SK-N-SH (cell line): Measurements from ENCODE around the gene CTNNA3. TPM values are rescaled to one million over a fixed set of nuclear protein-coding genes. Genes with fewer than 3 reads are reported as not detected.

Source experiments
- CTCF ChIA-PET: fragments of 300-600, 350-600 bp; formaldehyde crosslinking; extraction: SDS; loops from one replicate; lab custom pipeline; 2021; lab: Yijun Ruan, JAX
- POLR2A ChIA-PET: fragments of 350-600 bp; sonication (Branson Sonifier 250); formaldehyde crosslinking; extraction: SDS; loops from one replicate; lab custom pipeline; 2020; ENCODE audit warnings: antibody characterized with exemption, inconsistent platforms; lab: Yijun Ruan, JAX
- DNase-seq: peaks from one replicate; pipeline ENCODE4 v3.0.0; 2012
- H2AFZ ChIP-seq: fragments of 200-600 bp; sonication (generic); 2 replicates; pipeline ENCODE4 v1.8.1; 2016; ENCODE audit warnings: antibody characterized with exemption, mild to moderate bottlenecking, low read depth
- H3F3A ChIP-seq: fragments of 200-600 bp; sonication (generic); replicated peaks from 2 replicates; pipeline ENCODE3; 2016; ENCODE audit warnings: antibody characterized with exemption, mild to moderate bottlenecking; ENCODE audit not compliant: insufficient read depth
- H3K27ac ChIP-seq, 2 experiments: fragments of 200-500 bp in 1 of 2; fragments of 200-600 bp in 1 of 2; sonication (Bioruptor generic) in 1 of 2; sonication (generic), shearing (Covaris generic) in 1 of 2; 2 replicates each; pipeline versions ENCODE4 v1.5.1 to v1.6.1; 2014 to 2016; ENCODE audit warnings: low read depth in 2 of 2, inconsistent platforms in 1 of 2, low read length in 1 of 2, mild to moderate bottlenecking in 1 of 2, mixed read lengths in 1 of 2
- H3K27me3 ChIP-seq: fragments of 200-600 bp; sonication (generic), shearing (Covaris generic); 2 replicates; pipeline ENCODE4 v1.6.1; 2016; ENCODE audit warnings: mixed run types; ENCODE audit not compliant: insufficient read depth
- H3K36me3 ChIP-seq, 2 experiments: fragments of 200-500 bp in 1 of 2; fragments of 200-600 bp in 1 of 2; sonication (Bioruptor generic) in 1 of 2; sonication (generic) in 1 of 2; replicated peaks in 1 of 2; 2 replicates each; pipeline versions ENCODE3 to v1.5.1; 2014 to 2016; ENCODE audit warnings: low read length in 1 of 2, mild to moderate bottlenecking in 1 of 2; ENCODE audit not compliant: insufficient read depth in 2 of 2, control insufficient read depth in 1 of 2
- H3K4me1 ChIP-seq, 2 experiments: fragments of 200-500 bp in 1 of 2; fragments of 200-600 bp in 1 of 2; sonication (Bioruptor generic) in 1 of 2; sonication (generic), shearing (Covaris generic) in 1 of 2; 2 replicates each; pipeline versions ENCODE4 v1.5.1 to v1.6.1; 2014 to 2016; ENCODE audit warnings: low read depth in 1 of 2, low read length in 1 of 2, mixed run types in 1 of 2; ENCODE audit not compliant: insufficient read depth in 2 of 2, control insufficient read depth in 1 of 2
- H3K4me2 ChIP-seq: fragments of 200-600 bp; sonication (generic), shearing (Covaris generic); 2 replicates; pipeline ENCODE4 v1.6.1; 2017; ENCODE audit warnings: mixed run types
- H3K4me3 ChIP-seq, 2 experiments: fragments of 200-500 bp in 1 of 2; fragments of 200-600 bp in 1 of 2; sonication (Bioruptor generic) in 1 of 2; sonication (generic), shearing (Covaris generic) in 1 of 2; 2 replicates each; pipeline versions ENCODE4 v1.5.1 to v1.8.1; 2014 to 2016; ENCODE audit warnings: low read depth in 2 of 2, inconsistent platforms in 1 of 2, low read length in 1 of 2, mild to moderate bottlenecking in 1 of 2, mixed read lengths in 1 of 2, moderate library complexity in 1 of 2
- H3K79me2 ChIP-seq: fragments of 200-600 bp; sonication (generic); 2 replicates; pipeline ENCODE4 v1.8.1; 2017; ENCODE audit warnings: mild to moderate bottlenecking; ENCODE audit not compliant: insufficient read depth
- H3K9ac ChIP-seq: fragments of 200-600 bp; sonication (generic); 2 replicates; pipeline ENCODE4 v1.6.1; 2017; ENCODE audit warnings: mixed run types
- H3K9me2 ChIP-seq: fragments of 200-600 bp; sonication (generic); 2 replicates; pipeline ENCODE4 v1.6.1; 2017; ENCODE audit warnings: mixed run types
- H3K9me3 ChIP-seq: fragments of 200-600 bp; sonication (generic); 2 replicates; pipeline ENCODE4 v1.6.1; 2017; ENCODE audit warnings: mixed run types, mild to moderate bottlenecking, moderate library complexity
- H4K20me1 ChIP-seq: fragments of 200-600 bp; sonication (generic); 2 replicates; pipeline ENCODE4 v1.6.1; 2017; ENCODE audit warnings: mild to moderate bottlenecking, mixed run types; ENCODE audit not compliant: insufficient read depth
- EP300 ChIP-seq, 2 experiments: IDR thresholded peaks; 2 replicates each; pipeline versions ENCODE4 v1.4.0 to v1.6.1; 2012; ENCODE audit warnings: borderline replicate concordance in 1 of 2, low read depth in 1 of 2, low read length in 1 of 2
- EZH2phosphoT487 ChIP-seq: fragments of 200-600 bp; sonication (generic); IDR thresholded peaks from 2 replicates; pipeline ENCODE4 v1.6.1; 2017; ENCODE audit warnings: low read depth, mixed run types, mild to moderate bottlenecking, antibody characterized with exemption, moderate library complexity, borderline replicate concordance
- FOXM1 ChIP-seq: IDR thresholded peaks from 2 replicates; pipeline ENCODE4 v1.4.0; 2012; ENCODE audit warnings: low read depth, mild to moderate bottlenecking
- GABPA ChIP-seq: IDR thresholded peaks from 2 replicates; pipeline ENCODE4 v1.4.0; 2012; ENCODE audit warnings: low read depth, mild to moderate bottlenecking
- GATA2 ChIP-seq: sonication (generic); formaldehyde crosslinking; IDR thresholded peaks from 2 replicates; pipeline ENCODE4 v1.5.0; 2020; ENCODE audit warnings: mild to moderate bottlenecking, missing genetic modification reagents
- JUND ChIP-seq: IDR thresholded peaks from 2 replicates; pipeline ENCODE4 v1.4.0; 2012
- MXI1 ChIP-seq: IDR thresholded peaks from 2 replicates; pipeline ENCODE4 v1.6.1; 2012; ENCODE audit warnings: mild to moderate bottlenecking, low read depth, low read length, improper control_type of control experiment
- POLR2AphosphoS5 ChIP-seq: IDR thresholded peaks from 2 replicates; pipeline ENCODE4 v1.6.1; 2012; ENCODE audit warnings: low read depth, low read length
- RAD21 ChIP-seq: IDR thresholded peaks from 2 replicates; pipeline ENCODE4 v1.6.1; 2012; ENCODE audit warnings: mild to moderate bottlenecking, low read length
- RCOR1 ChIP-seq: fragments of 150-350 bp; IDR thresholded peaks from 2 replicates; pipeline ENCODE4 v1.6.1; 2017; ENCODE audit warnings: antibody characterized with exemption, low read length
- SIN3A ChIP-seq: IDR thresholded peaks from 2 replicates; pipeline ENCODE4 v1.6.1; 2012; ENCODE audit warnings: low read depth, mild to moderate bottlenecking, low read length, moderate library complexity, borderline replicate concordance
- TEAD4 ChIP-seq: IDR thresholded peaks from 2 replicates; pipeline ENCODE4 v1.4.0; 2012; ENCODE audit warnings: mild to moderate bottlenecking, borderline replicate concordance; ENCODE audit not compliant: insufficient read depth
- WGBS: methylation state at CpG from one replicate; pipeline ENCODE4 v1.1.6; 2017; ENCODE audit warnings: low lambda C conversion rate; 5-methylcytosine and 5-hydroxymethylcytosine counted together
- polyA plus RNA-seq, 3 experiments: library from polyadenylated mRNA; depleted of rRNA; stranded (reverse); fragments of >200 nt; gene quantifications; 2 replicates each; pipeline ENCODE4 v1.2.3, GENCODE V29; 2012
- TF ChIP-seq, protein P1 (sequence below): fragments of 200-600 bp; sonication (generic); IDR thresholded peaks from 2 replicates; pipeline ENCODE4 v1.6.1; 2017; ENCODE audit warnings: antibody characterized with exemption, mild to moderate bottlenecking, moderate library complexity
- TF ChIP-seq, protein P2 (sequence below): fragments of 150-350 bp; IDR thresholded peaks from 2 replicates; pipeline ENCODE4 v1.6.1; 2016; ENCODE audit warnings: mild to moderate bottlenecking, low read depth, low read length

The CTNNA3 gene
- polyA plus RNA-seq, 1 of the 3 experiments (the other 2 are of a cell fraction) = not detected

DNA sequence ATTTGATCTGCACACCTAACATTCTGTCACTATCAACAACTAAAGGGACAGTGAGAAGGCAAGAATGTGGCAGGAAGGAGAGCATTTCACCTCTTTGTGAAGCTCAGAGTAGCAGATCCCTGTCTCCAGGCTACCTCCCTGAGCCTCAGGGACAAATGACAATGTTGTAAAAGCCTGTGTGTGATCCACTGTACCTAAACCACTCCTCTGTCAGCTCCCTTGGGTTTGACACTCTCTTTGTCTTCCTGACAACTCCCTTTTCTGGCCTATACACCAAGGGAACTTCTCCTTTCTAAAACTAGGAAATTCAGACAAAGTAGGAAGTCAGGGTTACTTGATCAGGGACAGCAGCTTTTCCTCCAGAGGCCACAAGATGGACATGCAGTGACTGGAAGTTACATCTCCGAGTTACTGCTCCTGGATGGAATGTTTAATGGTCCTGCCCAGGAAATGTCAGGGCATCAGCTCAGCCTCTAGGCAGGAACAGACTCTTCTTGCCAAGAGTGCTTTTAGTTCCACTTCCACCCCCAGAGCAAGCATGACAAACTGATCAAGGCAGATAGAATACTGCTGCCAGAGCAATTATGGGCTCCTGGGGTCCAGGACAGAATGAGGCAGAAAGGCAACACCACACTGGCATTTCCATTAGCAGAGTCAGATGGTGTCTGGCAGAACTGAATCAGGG lies 1784.7 kb downstream of the CTNNA3 start:
- no peak overlapping the region; the same call in 1 of the 2 replicates for H2AFZ ChIP-seq
- WGBS = 0% methylated on average over 1 of the region's 1 CpG
- H3K9ac ChIP-seq = no peak overlapping the region
- no peak overlapping the region for H3K4me3 ChIP-seq
- TF ChIP-seq GATA2 (CRISPR knock-in tag) (peak; percentile 46; the same call in 1 of the 2 replicates), RCOR1 (peak; percentile 80), MXI1 (no peak), EP300 (IDR thresholded peaks at IDR 0.05; ENCODE audit: borderline replicate concordance in 1 of 2, low read depth in 1 of 2, low read length in 1 of 2) (peak in 1 of 2 experiments; percentile 54; a peak in 2 of 4 replicates), SIN3A (no peak)
- TF ChIP-seq, protein P1, sequence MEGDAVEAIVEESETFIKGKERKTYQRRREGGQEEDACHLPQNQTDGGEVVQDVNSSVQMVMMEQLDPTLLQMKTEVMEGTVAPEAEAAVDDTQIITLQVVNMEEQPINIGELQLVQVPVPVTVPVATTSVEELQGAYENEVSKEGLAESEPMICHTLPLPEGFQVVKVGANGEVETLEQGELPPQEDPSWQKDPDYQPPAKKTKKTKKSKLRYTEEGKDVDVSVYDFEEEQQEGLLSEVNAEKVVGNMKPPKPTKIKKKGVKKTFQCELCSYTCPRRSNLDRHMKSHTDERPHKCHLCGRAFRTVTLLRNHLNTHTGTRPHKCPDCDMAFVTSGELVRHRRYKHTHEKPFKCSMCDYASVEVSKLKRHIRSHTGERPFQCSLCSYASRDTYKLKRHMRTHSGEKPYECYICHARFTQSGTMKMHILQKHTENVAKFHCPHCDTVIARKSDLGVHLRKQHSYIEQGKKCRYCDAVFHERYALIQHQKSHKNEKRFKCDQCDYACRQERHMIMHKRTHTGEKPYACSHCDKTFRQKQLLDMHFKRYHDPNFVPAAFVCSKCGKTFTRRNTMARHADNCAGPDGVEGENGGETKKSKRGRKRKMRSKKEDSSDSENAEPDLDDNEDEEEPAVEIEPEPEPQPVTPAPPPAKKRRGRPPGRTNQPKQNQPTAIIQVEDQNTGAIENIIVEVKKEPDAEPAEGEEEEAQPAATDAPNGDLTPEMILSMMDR = no peak
- POLR2A ChIA-PET = no interaction called here
- H3K27me3 ChIP-seq = no peaks in the 10 kb centered on the region
- H3K4me2 ChIP-seq = no peak overlapping the region
- no peaks in the 10 kb centered on the region for H3K9me3 ChIP-seq
- DNase-seq = peak; percentile 29
- H3K9me2 ChIP-seq = no peaks in the 10 kb centered on the region
- CTCF ChIA-PET = interaction anchor here (0.6 kb wide), 1 partner anchor 276 kb away, joined by 3 read pairs; no protein-coding TSS in a partner anchor
- peaks cover 0 to 10% of the 10 kb centered on the region in 2 experiments; a peak in 2 of 4 replicates for H3K4me1 ChIP-seq
- H3K27ac ChIP-seq = peak overlapping the region in 1 of 2 experiments; percentile 76; a peak in 2 of 4 replicates
- H3K36me3 ChIP-seq = no peaks in the 10 kb centered on the region
- H3K79me2 ChIP-seq = no peaks in the 10 kb centered on the region
- no peaks in the 10 kb centered on the region for H3F3A ChIP-seq
- H4K20me1 ChIP-seq = no peaks in the 10 kb centered on the region

DNA sequence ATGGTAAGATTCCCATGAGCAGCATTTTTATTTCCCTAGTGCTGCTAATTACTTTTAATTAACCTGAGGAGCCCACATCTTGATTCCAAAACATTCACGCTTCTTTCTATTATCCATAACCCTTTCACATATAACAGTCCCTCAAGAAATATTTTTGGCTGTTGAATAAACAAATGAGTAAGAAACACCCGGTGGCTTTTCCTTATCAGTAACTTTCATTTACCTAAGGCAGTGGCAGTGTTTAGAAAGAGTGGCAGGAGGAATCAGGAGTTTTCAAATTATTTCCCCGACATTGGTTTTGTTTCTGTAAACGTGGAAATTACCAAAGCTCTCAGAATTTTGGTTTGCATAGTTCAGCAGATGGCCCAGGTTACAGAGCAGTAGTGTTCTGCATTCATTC lies 1785.8 kb downstream of the CTNNA3 start:
- TF ChIP-seq, protein P2, sequence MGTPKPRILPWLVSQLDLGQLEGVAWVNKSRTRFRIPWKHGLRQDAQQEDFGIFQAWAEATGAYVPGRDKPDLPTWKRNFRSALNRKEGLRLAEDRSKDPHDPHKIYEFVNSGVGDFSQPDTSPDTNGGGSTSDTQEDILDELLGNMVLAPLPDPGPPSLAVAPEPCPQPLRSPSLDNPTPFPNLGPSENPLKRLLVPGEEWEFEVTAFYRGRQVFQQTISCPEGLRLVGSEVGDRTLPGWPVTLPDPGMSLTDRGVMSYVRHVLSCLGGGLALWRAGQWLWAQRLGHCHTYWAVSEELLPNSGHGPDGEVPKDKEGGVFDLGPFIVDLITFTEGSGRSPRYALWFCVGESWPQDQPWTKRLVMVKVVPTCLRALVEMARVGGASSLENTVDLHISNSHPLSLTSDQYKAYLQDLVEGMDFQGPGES = no peak
- no peak for TF ChIP-seq RAD21
- TF ChIP-seq TEAD4 = no peak
- TF ChIP-seq EZH2phosphoT487 = no peak
- no peak for TF ChIP-seq FOXM1
- no peak for TF ChIP-seq JUND
- TF ChIP-seq GABPA = no peak
- TF ChIP-seq SIN3A = no peak
- TF ChIP-seq POLR2AphosphoS5 = no peak
- Histone ChIP-seq H2AFZ (no peak overlapping the region), H3K79me2 (no peaks in the 10 kb centered on the region), H3K4me2 (no peak overlapping the region), H3K9me3 (no peaks in the 10 kb centered on the region), H3K36me3 (no peaks in the 10 kb centered on the region), H3K27me3 (no peaks in the 10 kb centered on the region), H3K4me3 (no peak overlapping the region), H3K4me1 (peaks cover 0 to 10% of the 10 kb centered on the region in 2 experiments; a peak in 2 of 4 replicates), H4K20me1 (no peaks in the 10 kb centered on the region), H3K9ac (no peak overlapping the region), H3K9me2 (no peaks in the 10 kb centered on the region), H3F3A (no peaks in the 10 kb centered on the region), H3K27ac (no peak overlapping the region)
- CTCF ChIA-PET = no interaction called here
- WGBS = 55% methylated on average over 4 of the region's 4 CpGs
- DNase-seq = no peak
- POLR2A ChIA-PET = no interaction called here
